GM12892 (cell line): ENCODE data around the gene MYL6.

Source experiments
- POLR2A ChIP-seq: IDR thresholded peaks from 2 replicates; pipeline ENCODE4 v1.6.1; 2011; ENCODE audit warnings: low read depth, low read length, control low read depth
- POLR2AphosphoS5 ChIP-seq: IDR thresholded peaks from 2 replicates; pipeline ENCODE4 v1.6.1; 2011; ENCODE audit warnings: low read depth, low read length, control low read depth

DNA sequence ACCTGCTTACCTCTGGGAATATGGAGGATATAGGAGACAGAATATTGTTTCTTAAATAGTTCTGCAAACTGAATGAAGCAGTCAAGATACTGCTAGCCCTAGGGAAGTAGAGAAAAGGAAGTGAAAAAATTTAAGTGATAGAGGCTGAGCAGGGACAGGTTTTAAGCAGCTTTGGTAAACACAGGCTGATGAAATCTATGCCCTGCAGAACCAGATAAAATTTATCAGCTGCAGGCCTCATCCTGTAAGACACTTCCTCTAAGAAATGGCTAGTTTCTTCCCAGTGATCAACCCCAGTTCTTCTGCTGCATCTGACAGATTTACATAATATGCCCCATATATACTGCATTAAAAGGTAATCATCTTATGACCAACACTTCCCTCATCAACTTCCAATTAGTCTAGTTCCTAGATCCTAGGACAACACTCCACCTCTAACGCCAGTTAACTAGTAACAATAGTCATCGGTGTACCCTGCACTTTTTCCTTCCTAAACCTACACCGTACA lies 31.4 kb upstream of the MYL6 start:
- TF ChIP-seq POLR2A (no peak), POLR2AphosphoS5 (no peak)
